Regular cardiac myocyte (primary cell): ENCODE measurements around the gene CUL1. TPM values are rescaled to one million over a fixed set of nuclear protein-coding genes. Genes with fewer than 3 reads are reported as not detected.

ENCODE experiments used
- total RNA-seq: library from RNA; depleted of rRNA; stranded (reverse); fragments of >200 nt; gene quantifications from 2 replicates; pipeline ENCODE4 v1.2.3, GENCODE V29; 2014

CUL1 gene
- total RNA-seq: 47.6 and 55.8 TPM in 2 replicates

GRCh38 chr7:148698397-148699023 is at the start of gene CUL1:
Gene CUL1, plus strand, starts transcription at chr7:148698903. Its CDS starts 31,220 bp downstream, at chr7:148730123.

Other genes starting within 250 kb of the CUL1 start
- gene C7orf33, start 108.1 kb upstream of the CUL1 start, total RNA-seq: not detected in 2 replicates
- 3.1 and 13.0 TPM in 2 replicates for gene EZH2, start 185.4 kb downstream of the CUL1 start, total RNA-seq